Calu3 (cell line): ENCODE data around the gene CRACDL. TPM values are rescaled to one million over a fixed set of nuclear protein-coding genes. Genes with fewer than 3 reads are reported as not detected.

Source experiments
- BruUV-seq: library from RNA; stranded (reverse); fragments of 400-500 nt; replicated peaks from 2 replicates; lab custom pipeline; 2021; lab: Mats Ljungman, UMichigan
- CTCF ChIA-PET: fragments of 300-600 bp; sonication (Branson Sonifier 250); formaldehyde crosslinking; loops from one replicate; lab custom pipeline; 2022; ENCODE audit warnings: antibody characterized with exemption; lab: Charles Lee
- DNase-seq: peaks from one replicate; pipeline ENCODE4 v3.0.0; 2022
- H3K27ac Mint-ChIP-seq: one replicate; pipeline ENCODE4 v1.8.0; 2022; ENCODE audit warnings: mixed read lengths; ENCODE audit not compliant: unreplicated experiment
- H3K27me3 Mint-ChIP-seq: one replicate; pipeline ENCODE4 v1.8.0; 2022; ENCODE audit warnings: mixed read lengths; ENCODE audit not compliant: unreplicated experiment
- H3K36me3 Mint-ChIP-seq: one replicate; pipeline ENCODE4 v1.8.0; 2022; ENCODE audit warnings: mild to moderate bottlenecking, moderate library complexity, mixed read lengths; ENCODE audit not compliant: insufficient read depth, unreplicated experiment
- H3K4me1 Mint-ChIP-seq: one replicate; pipeline ENCODE4 v1.8.0; 2022; ENCODE audit warnings: mild to moderate bottlenecking, low read depth, mixed read lengths; ENCODE audit not compliant: unreplicated experiment
- H3K4me3 Mint-ChIP-seq: one replicate; pipeline ENCODE4 v1.8.0; 2022; ENCODE audit warnings: mild to moderate bottlenecking, low read depth, moderate library complexity, mixed read lengths; ENCODE audit not compliant: unreplicated experiment
- H3K9me3 Mint-ChIP-seq: one replicate; pipeline ENCODE4 v1.8.0; 2022; ENCODE audit warnings: low read depth, mixed read lengths; ENCODE audit not compliant: unreplicated experiment
- intact Hi-C: fragments of 100-400 bp; cut with micrococcal nuclease; formaldehyde crosslinking; loops from one replicate; pipeline ENCODE4 v1.10.0; 2022; ENCODE audit not compliant: unreplicated experiment
- total RNA-seq: library from RNA; stranded (reverse); gene quantifications from 2 replicates; pipeline ENCODE4 v1.2.3, GENCODE V29; 2022
- TF ChIP-seq, protein P1 (sequence below): fragments of 200-600 bp; IDR thresholded peaks from one replicate; pipeline ENCODE4 v1.8.0; 2022; ENCODE audit warnings: antibody characterized with exemption; ENCODE audit not compliant: unreplicated experiment

CRACDL gene
- total RNA-seq, 1 experiment from 2014 or later = 16.2 TPM

- Mint-ChIP-seq H3K36me3 (peaks cover 5% of the 10 kb centered on the region), H3K27ac (no peak overlapping the region), H3K27me3 (no peaks in the 10 kb centered on the region), H3K4me1 (no peaks in the 10 kb centered on the region), H3K9me3 (peaks cover 5% of the 10 kb centered on the region), H3K4me3 (no peak overlapping the region)
- TF ChIP-seq, protein P1, sequence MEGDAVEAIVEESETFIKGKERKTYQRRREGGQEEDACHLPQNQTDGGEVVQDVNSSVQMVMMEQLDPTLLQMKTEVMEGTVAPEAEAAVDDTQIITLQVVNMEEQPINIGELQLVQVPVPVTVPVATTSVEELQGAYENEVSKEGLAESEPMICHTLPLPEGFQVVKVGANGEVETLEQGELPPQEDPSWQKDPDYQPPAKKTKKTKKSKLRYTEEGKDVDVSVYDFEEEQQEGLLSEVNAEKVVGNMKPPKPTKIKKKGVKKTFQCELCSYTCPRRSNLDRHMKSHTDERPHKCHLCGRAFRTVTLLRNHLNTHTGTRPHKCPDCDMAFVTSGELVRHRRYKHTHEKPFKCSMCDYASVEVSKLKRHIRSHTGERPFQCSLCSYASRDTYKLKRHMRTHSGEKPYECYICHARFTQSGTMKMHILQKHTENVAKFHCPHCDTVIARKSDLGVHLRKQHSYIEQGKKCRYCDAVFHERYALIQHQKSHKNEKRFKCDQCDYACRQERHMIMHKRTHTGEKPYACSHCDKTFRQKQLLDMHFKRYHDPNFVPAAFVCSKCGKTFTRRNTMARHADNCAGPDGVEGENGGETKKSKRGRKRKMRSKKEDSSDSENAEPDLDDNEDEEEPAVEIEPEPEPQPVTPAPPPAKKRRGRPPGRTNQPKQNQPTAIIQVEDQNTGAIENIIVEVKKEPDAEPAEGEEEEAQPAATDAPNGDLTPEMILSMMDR = no peak
- intact Hi-C loops = no loop called here
- CTCF ChIA-PET = no interaction called here
- BruUV-seq = no TSS peak
- no peak for DNase-seq
Observed at GRCh38 chr2:98781822-98782221, 154.2 kb downstream of the CRACDL start.

GRCh38 chr2:98778741-98779483 is 157.1 kb downstream of the CRACDL start:
- TF ChIP-seq, protein P1 = no peak
- CTCF ChIA-PET = no interaction called here
- no peak overlapping the region for H3K27ac Mint-ChIP-seq
- no peak overlapping the region for H3K4me3 Mint-ChIP-seq
- no TSS peak for BruUV-seq
- intact Hi-C loops = no loop called here
- DNase-seq = no peak
- peaks cover 5% of the 10 kb centered on the region for H3K36me3 Mint-ChIP-seq
- H3K4me1 Mint-ChIP-seq = no peaks in the 10 kb centered on the region
- no peaks in the 10 kb centered on the region for H3K27me3 Mint-ChIP-seq
- peaks cover 5% of the 10 kb centered on the region for H3K9me3 Mint-ChIP-seq

DNA sequence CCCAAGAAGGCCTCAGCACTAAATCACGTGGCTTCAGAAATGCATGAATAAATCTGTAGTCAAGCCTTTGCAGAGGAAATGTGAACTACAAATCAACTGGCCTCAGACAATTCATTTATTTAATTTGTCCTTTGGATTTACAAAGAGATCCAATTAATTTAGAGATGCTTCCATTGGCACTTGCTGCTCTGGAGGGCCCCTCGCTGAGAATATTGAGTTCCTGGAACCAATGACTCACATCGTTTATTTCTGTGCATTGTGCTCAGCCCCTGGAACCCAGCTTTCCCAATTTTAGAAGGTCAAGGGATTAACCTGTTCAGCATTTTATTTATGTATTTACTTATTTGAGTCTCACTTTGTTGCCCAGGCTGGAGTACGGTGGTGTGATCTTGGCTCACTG is 157.9 kb downstream of the CRACDL start:
- no peaks in the 10 kb centered on the region for H3K27me3 Mint-ChIP-seq
- intact Hi-C loops = no loop called here
- TF ChIP-seq, protein P1 = no peak
- no peak overlapping the region for H3K27ac Mint-ChIP-seq
- H3K9me3 Mint-ChIP-seq = peaks cover 5% of the 10 kb centered on the region
- DNase-seq = no peak
- H3K4me3 Mint-ChIP-seq = no peak overlapping the region
- no peaks in the 10 kb centered on the region for H3K4me1 Mint-ChIP-seq
- CTCF ChIA-PET = no interaction called here
- H3K36me3 Mint-ChIP-seq = peaks cover 5% of the 10 kb centered on the region
- no TSS peak for BruUV-seq

GRCh38 chr2:98777710-98778109 is 158.3 kb downstream of the CRACDL start:
- Mint-ChIP-seq H3K27me3 (peaks cover 3% of the 10 kb centered on the region), H3K4me1 (no peaks in the 10 kb centered on the region), H3K9me3 (peaks cover 5% of the 10 kb centered on the region), H3K27ac (no peak overlapping the region), H3K4me3 (no peak overlapping the region), H3K36me3 (peaks cover 5% of the 10 kb centered on the region)
- CTCF ChIA-PET = no interaction called here
- intact Hi-C loops = no loop called here
- TF ChIP-seq, protein P1 = no peak
- BruUV-seq = no TSS peak
- DNase-seq = no peak
